ENCODE measurements around the gene SERTAD4. TPM values are rescaled to one million over a fixed set of nuclear protein-coding genes. Genes with fewer than 3 reads are reported as not detected.

Gene SERTAD4
- total and polyA plus RNA-seq, 2 of the 8 experiments (the other 6 are each of a cell fraction or from before 2014, with no cell fraction given): 0.54 to 3.2 TPM

GRCh38 chr1:210185063-210185462, 47.5 kb upstream of the SERTAD4 start:
- Histone ChIP-seq H4K5ac (ENCODE audit: insufficient read length, low read depth, low read length) (no peak overlapping the region), H3K27me3 (replicated peaks in 1 of 4; ENCODE audit: control insufficient read depth in 3 of 4, extremely low read depth in 1 of 4, insufficient read depth in 3 of 4, low read length in 3 of 4) (no peaks in the 10 kb centered on the region), H2BK20ac (ENCODE audit: low read length) (no peak overlapping the region), H3K4me2 (ENCODE audit: insufficient read depth in 1 of 2, low read depth in 2 of 2, low read length in 2 of 2) (no peak overlapping the region), H3K56ac (replicated peaks; ENCODE audit: insufficient read length, low read depth, low read length) (no peak overlapping the region), H3K18ac (ENCODE audit: extremely low read depth, low read length) (no peak overlapping the region), H3K9ac (replicated peaks in 1 of 4; ENCODE audit: extremely low read depth in 1 of 4, low read depth in 3 of 4, low read length in 3 of 4) (no peak overlapping the region), H3K27ac (ENCODE audit: low read depth, low read length) (no peak overlapping the region), H2BK120ac (replicated peaks; ENCODE audit: low read depth, low read length) (no peak overlapping the region), H3K79me2 (ENCODE audit: control insufficient read depth in 1 of 2, insufficient read depth in 2 of 2, low read length in 2 of 2) (no peaks in the 10 kb centered on the region), H4K20me1 (replicated peaks in 1 of 2; ENCODE audit: control insufficient read depth in 1 of 2, insufficient read depth in 2 of 2, low read length in 2 of 2) (no peaks in the 10 kb centered on the region), H3K23ac (ENCODE audit: insufficient read length) (no peak overlapping the region), H4K91ac (replicated peaks; ENCODE audit: insufficient read length, low read length) (no peak overlapping the region), H2BK12ac (ENCODE audit: low read depth, low read length) (no peak overlapping the region), H2BK15ac (ENCODE audit: low read length) (no peak overlapping the region), H2BK5ac (ENCODE audit: low read depth, low read length) (no peak overlapping the region), H3K36me3 (ENCODE audit: control insufficient read depth in 2 of 4, insufficient read depth in 4 of 4, low read length in 3 of 4) (no peaks in the 10 kb centered on the region), H3K23me2 (ENCODE audit: low read depth, low read length) (no peaks in the 10 kb centered on the region), H2AFZ (ENCODE audit: low read length) (no peak overlapping the region), H2AK5ac (ENCODE audit: low read depth, low read length) (no peak overlapping the region), H3K4me3 (ENCODE audit: extremely low read depth in 1 of 4, insufficient read depth in 2 of 4, low read depth in 3 of 4, low read length in 4 of 4) (no peak overlapping the region), H4K8ac (ENCODE audit: extremely low read depth, insufficient read depth, low read length) (no peak overlapping the region), H3K79me1 (ENCODE audit: low read depth, low read length) (no peaks in the 10 kb centered on the region), H3K14ac (ENCODE audit: insufficient read length) (no peak overlapping the region), H3K9me3 (ENCODE audit: insufficient read depth in 2 of 2, low read depth in 1 of 2, low read length in 1 of 2) (no peaks in the 10 kb centered on the region), H3K4me1 (replicated peaks in 1 of 4; ENCODE audit: control insufficient read depth in 3 of 4, insufficient read depth in 4 of 4, low read length in 3 of 4) (no peaks in the 10 kb centered on the region), H3K4ac (replicated peaks; ENCODE audit: insufficient read length, low read depth, low read length) (no peak overlapping the region)
- DNase-seq (ENCODE audit: low read depth in 1 of 2, low spot score in 2 of 2) (no peak), FAIRE-seq (no peak)
- WGBS, 2 experiments (ENCODE audit: extremely low coverage in 1 of 2, insufficient coverage in 1 of 2, insufficient read length in 1 of 2, insufficient replicate concordance in 2 of 2, low coverage in 1 of 2, low lambda C conversion rate in 2 of 2, missing lambda C conversion rate in 1 of 2): 63% methylated on average over 2 of the region's 2 CpGs; no CpG with 5 or more reads in 1 of the 2 experiments
- ChIA-PET CTCF (ENCODE audit: partially characterized antibody) (interaction anchor here (0.8 to 2.0 kb wide), 9 partner anchors 9 to 325 kb away, joined by 3 to 7 read pairs (median 4); no protein-coding TSS in a partner anchor), POLR2A (ENCODE audit: partially characterized antibody) (interaction anchor here (0.8 kb wide), 1 partner anchor 71 kb away, joined by 3 read pairs; no protein-coding TSS in a partner anchor)
- TF ChIP-seq CEBPB (IDR thresholded peaks at IDR 0.05; ENCODE audit: low read depth, low read length) (peak; percentile 50), CHD2 (IDR thresholded peaks at IDR 0.05; ENCODE audit: low read length) (no peak)
- TF ChIP-seq, protein P1, sequence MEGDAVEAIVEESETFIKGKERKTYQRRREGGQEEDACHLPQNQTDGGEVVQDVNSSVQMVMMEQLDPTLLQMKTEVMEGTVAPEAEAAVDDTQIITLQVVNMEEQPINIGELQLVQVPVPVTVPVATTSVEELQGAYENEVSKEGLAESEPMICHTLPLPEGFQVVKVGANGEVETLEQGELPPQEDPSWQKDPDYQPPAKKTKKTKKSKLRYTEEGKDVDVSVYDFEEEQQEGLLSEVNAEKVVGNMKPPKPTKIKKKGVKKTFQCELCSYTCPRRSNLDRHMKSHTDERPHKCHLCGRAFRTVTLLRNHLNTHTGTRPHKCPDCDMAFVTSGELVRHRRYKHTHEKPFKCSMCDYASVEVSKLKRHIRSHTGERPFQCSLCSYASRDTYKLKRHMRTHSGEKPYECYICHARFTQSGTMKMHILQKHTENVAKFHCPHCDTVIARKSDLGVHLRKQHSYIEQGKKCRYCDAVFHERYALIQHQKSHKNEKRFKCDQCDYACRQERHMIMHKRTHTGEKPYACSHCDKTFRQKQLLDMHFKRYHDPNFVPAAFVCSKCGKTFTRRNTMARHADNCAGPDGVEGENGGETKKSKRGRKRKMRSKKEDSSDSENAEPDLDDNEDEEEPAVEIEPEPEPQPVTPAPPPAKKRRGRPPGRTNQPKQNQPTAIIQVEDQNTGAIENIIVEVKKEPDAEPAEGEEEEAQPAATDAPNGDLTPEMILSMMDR (IDR thresholded peaks at IDR 0.05; ENCODE audit: control extremely low read depth in 1 of 3, insufficient read depth in 1 of 3, low read depth in 1 of 3, low read length in 3 of 3): peak in 2 of 3 experiments; percentile 40 to 49; a peak in 3 of 4 replicates

Measured in H1 (cell line).